ENCODE results near the gene ARMC8.

ARMC8 gene

GRCh38 chr3:138241061-138241460 lies 54.0 kb downstream of the ARMC8 start:
- DNase-seq (ENCODE audit: low read depth), result no peak
- H3K4me3 ChIP-seq (replicated peaks; ENCODE audit: low read depth, low read length), result no peak overlapping the region

GRCh38 chr3:138241676-138242075 lies 54.6 kb downstream of the ARMC8 start:
- DNase-seq (ENCODE audit: low read depth), result no peak
- no peak for TF ChIP-seq CTCF (IDR thresholded peaks at IDR 0.05; ENCODE audit: low read length, missing control alignments)
- no peak overlapping the region for H3K4me3 ChIP-seq (replicated peaks; ENCODE audit: low read depth, low read length)

More at GRCh38 chr3:138241061-138241460, 54.0 kb downstream of the ARMC8 start:
- TF ChIP-seq CTCF (IDR thresholded peaks at IDR 0.05; ENCODE audit: low read length, missing control alignments), result no peak

DNA sequence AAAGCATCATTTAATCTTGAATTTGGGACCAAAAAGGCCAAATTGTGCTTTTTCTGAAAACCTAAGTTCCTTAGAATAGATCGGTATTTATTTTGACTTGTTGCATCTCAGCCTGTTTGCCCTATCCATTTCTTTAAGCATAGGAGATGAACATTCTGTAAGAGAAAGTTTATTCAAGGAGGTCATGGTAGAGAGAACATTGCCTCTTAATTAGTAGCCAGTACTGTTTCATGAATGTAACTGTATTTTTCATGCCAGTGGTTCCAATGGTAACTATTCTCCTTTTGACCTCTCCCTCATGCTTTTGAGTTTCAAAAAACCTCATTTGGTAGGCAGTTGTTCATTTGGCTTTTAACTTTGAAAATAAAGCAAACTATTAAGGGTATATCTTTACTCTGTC lies 55.4 kb downstream of the ARMC8 start:
- DNase-seq (ENCODE audit: low read depth), result no peak
- H3K4me3 ChIP-seq (replicated peaks; ENCODE audit: low read depth, low read length), result no peak overlapping the region
- no peak for TF ChIP-seq CTCF (IDR thresholded peaks at IDR 0.05; ENCODE audit: low read length, missing control alignments)

GRCh38 chr3:138245026-138245425 lies 57.9 kb downstream of the ARMC8 start:
- TF ChIP-seq CTCF (IDR thresholded peaks at IDR 0.05; ENCODE audit: low read length, missing control alignments), result no peak
- no peak for DNase-seq (ENCODE audit: low read depth)
- H3K4me3 ChIP-seq (replicated peaks; ENCODE audit: low read depth, low read length), result no peak overlapping the region

- no peak for TF ChIP-seq CTCF (IDR thresholded peaks at IDR 0.05; ENCODE audit: low read length, missing control alignments)
- no peak overlapping the region for H3K4me3 ChIP-seq (replicated peaks; ENCODE audit: low read depth, low read length)
- no peak for DNase-seq (ENCODE audit: low read depth)
These were observed 62.5 kb downstream of the ARMC8 start for GRCh38 chr3:138249636-138250035.

DNA sequence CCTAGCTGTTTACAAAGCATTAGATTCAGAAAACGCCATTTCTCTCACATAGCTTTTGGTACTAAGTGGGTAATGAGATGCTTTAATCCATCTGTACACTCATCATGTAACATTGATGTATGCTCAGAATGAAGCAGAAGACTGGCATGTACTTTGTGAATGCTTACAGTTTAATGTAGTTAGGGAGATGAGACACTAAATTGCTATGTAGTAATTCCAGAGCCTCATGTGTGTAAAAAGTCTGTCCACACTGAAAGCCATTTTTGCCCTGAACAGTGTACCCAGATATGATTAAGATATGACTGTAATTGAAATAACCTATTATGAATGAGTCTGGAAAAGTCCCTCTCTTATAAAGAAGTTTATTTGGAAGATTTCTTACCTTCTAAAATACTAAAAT lies 66.5 kb downstream of the ARMC8 start:
- no peak for DNase-seq (ENCODE audit: low read depth)
- H3K4me3 ChIP-seq (replicated peaks; ENCODE audit: low read depth, low read length), result no peak overlapping the region
- no peak for TF ChIP-seq CTCF (IDR thresholded peaks at IDR 0.05; ENCODE audit: low read length, missing control alignments)

GRCh38 chr3:138254216-138254615 lies 67.1 kb downstream of the ARMC8 start:
- no peak for TF ChIP-seq CTCF (IDR thresholded peaks at IDR 0.05; ENCODE audit: low read length, missing control alignments)
- no peak overlapping the region for H3K4me3 ChIP-seq (replicated peaks; ENCODE audit: low read depth, low read length)
- DNase-seq (ENCODE audit: low read depth), result no peak
